Activated CD4-positive, alpha-beta T cell treated with anti-CD3 and anti-CD28 coated beads, Interleukin-2, amount 10 ng/mL, durations not matched to agents 24 days and 14 days (primary cell): ENCODE data around the gene QSOX2. TPM values are rescaled to one million over a fixed set of nuclear protein-coding genes. Genes with fewer than 3 reads are reported as not detected.
A peak's percentile ranks its signal among the peaks of the same experiment; 100 is the strongest.

ENCODE experiments used
- DNase-seq: peaks from one replicate; pipeline ENCODE4 v3.0.0; 2022
- H3K27ac Mint-ChIP-seq: one replicate; pipeline ENCODE4 v1.8.0; 2022; ENCODE audit warnings: mild to moderate bottlenecking, mixed read lengths
- H3K27me3 Mint-ChIP-seq: one replicate; pipeline ENCODE4 v1.8.0; 2022; ENCODE audit warnings: mixed read lengths
- H3K36me3 Mint-ChIP-seq: one replicate; pipeline ENCODE4 v1.8.0; 2022; ENCODE audit warnings: low read depth, mild to moderate bottlenecking, mixed read lengths
- H3K4me1 Mint-ChIP-seq: one replicate; pipeline ENCODE4 v1.8.0; 2021; ENCODE audit warnings: mixed read lengths
- H3K4me3 Mint-ChIP-seq: one replicate; pipeline ENCODE4 v1.8.0; 2022; ENCODE audit warnings: mild to moderate bottlenecking, moderate library complexity, mixed read lengths
- H3K9me3 Mint-ChIP-seq: one replicate; pipeline ENCODE4 v1.8.0; 2021; ENCODE audit warnings: mixed read lengths
- intact Hi-C: fragments of 100-400 bp; cut with micrococcal nuclease; formaldehyde crosslinking; loops from one replicate; pipeline ENCODE4 v1.15.1; 2023
- total RNA-seq: library from RNA; stranded (reverse); gene quantifications from 2 replicates; pipeline ENCODE4 v1.2.3, GENCODE V29; 2022

The QSOX2 gene
- total RNA-seq, 1 donor from 2014 or later: 28.0 TPM

DNA sequence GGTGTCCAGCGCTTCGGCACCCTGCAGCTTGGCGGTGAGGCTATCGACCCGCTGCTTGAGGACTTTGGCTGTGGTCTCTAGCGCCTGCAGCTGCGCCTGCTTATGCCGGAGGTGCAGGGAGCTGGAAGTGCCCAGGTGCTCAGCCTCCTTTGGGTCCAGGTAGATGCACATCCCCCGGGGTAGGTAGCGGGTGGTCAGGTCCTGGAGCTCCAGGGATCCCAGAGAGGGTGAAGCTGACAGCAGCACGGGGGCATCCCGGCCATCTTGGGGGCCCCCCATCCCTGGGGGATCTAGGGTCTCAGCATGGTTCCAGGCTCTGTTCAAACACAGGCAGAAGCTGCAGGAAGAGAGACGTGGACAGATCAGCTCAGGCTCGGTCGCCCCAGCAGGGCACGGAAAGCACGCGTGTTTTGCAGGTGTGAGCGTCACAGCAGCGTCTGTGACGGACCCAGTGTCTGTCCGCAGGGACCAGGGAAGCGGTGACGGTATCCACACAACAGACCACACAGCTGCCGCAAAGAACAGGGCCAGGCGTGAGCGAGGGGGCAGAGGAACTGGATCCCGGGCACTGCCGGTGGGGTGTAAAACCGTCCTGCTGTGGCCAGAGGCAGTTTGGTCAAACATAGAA is 40.9 kb upstream of the QSOX2 start:
- intact Hi-C loops: no loop called here
- no peak for DNase-seq
- Mint-ChIP-seq H3K27me3 (no peaks in the 10 kb centered on the region), H3K27ac (peak overlapping the region; percentile 16), H3K4me3 (no peak overlapping the region), H3K36me3 (no peaks in the 10 kb centered on the region), H3K9me3 (no peaks in the 10 kb centered on the region), H3K4me1 (peaks cover 5% of the 10 kb centered on the region)

DNA sequence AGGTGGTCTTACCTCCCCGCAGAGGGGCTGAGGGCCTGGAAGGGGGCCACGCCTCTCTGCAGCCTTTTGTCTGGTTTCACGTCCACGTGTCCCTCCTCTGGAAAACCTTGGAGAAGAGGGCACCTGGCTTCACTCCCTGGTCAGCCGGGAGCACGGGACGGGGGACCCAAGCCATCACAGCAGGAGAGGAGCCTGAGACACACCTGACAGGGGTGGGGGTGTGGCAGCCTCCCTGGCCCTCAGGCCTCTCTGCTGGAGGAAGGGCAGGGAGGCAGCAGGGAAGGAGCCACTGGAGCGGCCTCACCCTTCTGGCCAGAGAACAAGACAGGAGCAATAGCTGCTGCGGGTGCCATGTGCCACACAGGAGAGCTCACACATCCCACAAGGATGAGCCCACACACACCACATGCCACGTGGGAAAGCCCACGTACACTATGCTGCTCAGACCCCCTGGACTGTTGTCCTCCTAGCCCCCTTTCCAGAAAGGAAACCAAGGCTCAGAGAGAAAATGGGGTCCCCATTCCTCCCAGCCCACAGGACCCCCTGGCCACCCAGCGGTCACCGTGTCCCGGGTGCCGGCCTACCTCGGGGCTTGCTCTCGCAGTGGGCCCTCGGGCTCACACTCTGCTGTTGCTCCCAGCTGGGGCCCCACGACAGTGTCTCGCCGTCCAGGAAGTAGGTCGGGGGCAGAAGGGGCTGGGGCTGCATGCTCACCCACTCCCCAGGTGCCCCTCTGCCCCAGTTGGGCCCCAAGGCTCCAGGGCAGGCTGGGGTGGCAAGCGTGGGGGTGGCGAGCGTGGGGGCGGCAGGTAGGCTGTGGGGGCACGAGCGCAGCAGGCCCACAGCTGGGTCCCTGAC is 40.1 kb upstream of the QSOX2 start:
- intact Hi-C loops: no loop called here
- DNase-seq: no peak
- H3K4me3 Mint-ChIP-seq: no peak overlapping the region
- H3K27ac Mint-ChIP-seq: no peak overlapping the region
- peaks cover 5% of the 10 kb centered on the region for H3K4me1 Mint-ChIP-seq
- no peaks in the 10 kb centered on the region for H3K27me3 Mint-ChIP-seq
- no peaks in the 10 kb centered on the region for H3K9me3 Mint-ChIP-seq
- H3K36me3 Mint-ChIP-seq: no peaks in the 10 kb centered on the region

DNA sequence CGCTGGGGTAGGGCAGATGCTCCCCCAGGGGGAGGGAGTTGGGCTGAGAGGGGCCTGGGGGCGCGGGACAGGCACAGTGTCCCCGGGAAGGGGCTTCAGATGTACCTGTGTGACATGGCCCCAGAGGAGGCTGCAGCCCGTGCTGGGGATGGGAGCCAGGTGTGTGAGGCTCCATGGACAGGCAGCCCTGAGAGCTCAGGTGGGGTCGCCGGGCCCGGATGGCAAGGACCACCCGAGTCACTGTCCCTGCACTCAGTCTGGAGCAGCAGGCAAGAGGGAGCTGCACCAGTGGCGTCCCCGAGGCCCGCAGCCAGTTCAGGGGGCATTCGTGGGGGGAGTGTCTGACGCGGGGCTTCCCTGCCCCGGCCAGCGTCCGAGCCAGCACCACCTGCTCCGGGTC is 39.3 kb upstream of the QSOX2 start:
- Mint-ChIP-seq H3K4me3 (no peak overlapping the region), H3K27ac (no peak overlapping the region), H3K4me1 (peaks cover 5% of the 10 kb centered on the region), H3K27me3 (no peaks in the 10 kb centered on the region), H3K36me3 (no peaks in the 10 kb centered on the region), H3K9me3 (no peaks in the 10 kb centered on the region)
- DNase-seq: no peak
- intact Hi-C loops: no loop called here

DNA sequence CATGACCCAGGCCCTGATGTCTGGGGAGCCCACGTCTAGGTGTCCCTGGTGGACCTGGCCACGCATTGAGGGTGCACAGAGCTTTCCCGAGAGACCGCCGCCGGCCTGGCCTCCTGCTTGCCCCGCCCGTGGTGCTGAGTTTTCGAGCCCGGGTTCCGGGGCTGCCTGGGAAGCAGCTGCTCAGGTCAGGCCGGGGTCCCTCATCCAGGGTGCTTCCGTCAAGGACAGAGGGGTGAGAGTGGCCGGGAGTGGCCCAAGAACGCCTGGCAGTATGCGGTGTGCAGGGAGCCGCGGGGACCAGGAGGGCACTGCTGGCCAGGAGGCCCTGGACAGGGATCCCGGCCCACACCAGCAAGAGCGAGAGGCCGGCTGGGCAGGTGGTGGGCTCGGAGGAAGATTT is 38.7 kb upstream of the QSOX2 start:
- no peaks in the 10 kb centered on the region for H3K9me3 Mint-ChIP-seq
- H3K4me3 Mint-ChIP-seq: no peak overlapping the region
- peaks cover 5% of the 10 kb centered on the region for H3K4me1 Mint-ChIP-seq
- no peak for DNase-seq
- no peaks in the 10 kb centered on the region for H3K36me3 Mint-ChIP-seq
- H3K27ac Mint-ChIP-seq: no peak overlapping the region
- H3K27me3 Mint-ChIP-seq: no peaks in the 10 kb centered on the region
- intact Hi-C loops: no loop called here

- intact Hi-C loops: loop anchor here (1.0 kb wide), 1 partner anchor 113 kb away; no protein-coding TSS in a partner anchor
- H3K36me3 Mint-ChIP-seq: no peaks in the 10 kb centered on the region
- H3K27ac Mint-ChIP-seq: no peak overlapping the region
- peaks cover 5% of the 10 kb centered on the region for H3K4me1 Mint-ChIP-seq
- no peak overlapping the region for H3K4me3 Mint-ChIP-seq
- DNase-seq: peak; percentile 92
- no peaks in the 10 kb centered on the region for H3K9me3 Mint-ChIP-seq
- H3K27me3 Mint-ChIP-seq: no peaks in the 10 kb centered on the region
Observed at GRCh38 chr9:136283291-136284235, 38.0 kb upstream of the QSOX2 start.

- H3K27ac Mint-ChIP-seq: no peak overlapping the region
- peak; percentile 68 for DNase-seq
- no peak overlapping the region for H3K4me3 Mint-ChIP-seq
- intact Hi-C loops: no loop called here
- H3K4me1 Mint-ChIP-seq: peaks cover 5% of the 10 kb centered on the region
- no peaks in the 10 kb centered on the region for H3K9me3 Mint-ChIP-seq
- no peaks in the 10 kb centered on the region for H3K36me3 Mint-ChIP-seq
- H3K27me3 Mint-ChIP-seq: no peaks in the 10 kb centered on the region
Observed at GRCh38 chr9:136282272-136282861, 36.8 kb upstream of the QSOX2 start.

- Mint-ChIP-seq H3K27ac (no peak overlapping the region), H3K9me3 (no peaks in the 10 kb centered on the region), H3K4me1 (peaks cover 5% of the 10 kb centered on the region), H3K4me3 (no peak overlapping the region), H3K36me3 (no peaks in the 10 kb centered on the region), H3K27me3 (no peaks in the 10 kb centered on the region)
- no peak for DNase-seq
- intact Hi-C loops: no loop called here
Observed at GRCh38 chr9:136281421-136282271, 36.0 kb upstream of the QSOX2 start.

GRCh38 chr9:136280535-136281315 is 35.1 kb upstream of the QSOX2 start:
- no peaks in the 10 kb centered on the region for H3K9me3 Mint-ChIP-seq
- no peak overlapping the region for H3K4me3 Mint-ChIP-seq
- no peak overlapping the region for H3K27ac Mint-ChIP-seq
- no peaks in the 10 kb centered on the region for H3K36me3 Mint-ChIP-seq
- intact Hi-C loops: no loop called here
- no peaks in the 10 kb centered on the region for H3K27me3 Mint-ChIP-seq
- DNase-seq: no peak
- peaks cover 5% of the 10 kb centered on the region for H3K4me1 Mint-ChIP-seq

DNA sequence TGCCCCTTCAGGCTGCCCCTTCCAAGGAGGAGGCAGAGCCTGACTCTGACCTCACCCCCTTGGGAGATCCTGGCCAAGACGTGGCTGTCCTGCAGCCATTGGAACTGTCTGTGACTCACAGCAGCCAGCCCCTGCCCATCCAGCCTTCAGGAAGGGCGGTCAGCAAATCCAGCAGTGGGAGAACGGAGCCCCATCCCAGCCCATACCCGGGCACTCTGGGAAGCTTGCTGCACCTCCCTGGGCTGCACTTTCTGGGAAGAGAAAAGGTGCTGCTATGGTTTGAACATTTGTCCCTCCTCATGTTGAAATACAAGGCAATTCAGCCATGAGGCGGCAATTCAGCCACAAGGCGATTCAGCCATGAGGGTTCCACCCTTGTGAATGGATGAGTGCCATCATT is 33.9 kb upstream of the QSOX2 start:
- intact Hi-C loops: no loop called here
- no peak for DNase-seq
- Mint-ChIP-seq H3K4me1 (peaks cover 5% of the 10 kb centered on the region), H3K27me3 (no peaks in the 10 kb centered on the region), H3K4me3 (no peak overlapping the region), H3K27ac (no peak overlapping the region), H3K36me3 (no peaks in the 10 kb centered on the region), H3K9me3 (no peaks in the 10 kb centered on the region)

GRCh38 chr9:136278894-136279293 is 33.3 kb upstream of the QSOX2 start:
- H3K27ac Mint-ChIP-seq: no peak overlapping the region
- H3K9me3 Mint-ChIP-seq: no peaks in the 10 kb centered on the region
- H3K4me1 Mint-ChIP-seq: peaks cover 5% of the 10 kb centered on the region
- H3K4me3 Mint-ChIP-seq: no peak overlapping the region
- intact Hi-C loops: no loop called here
- H3K27me3 Mint-ChIP-seq: no peaks in the 10 kb centered on the region
- DNase-seq: no peak
- H3K36me3 Mint-ChIP-seq: no peaks in the 10 kb centered on the region

DNA sequence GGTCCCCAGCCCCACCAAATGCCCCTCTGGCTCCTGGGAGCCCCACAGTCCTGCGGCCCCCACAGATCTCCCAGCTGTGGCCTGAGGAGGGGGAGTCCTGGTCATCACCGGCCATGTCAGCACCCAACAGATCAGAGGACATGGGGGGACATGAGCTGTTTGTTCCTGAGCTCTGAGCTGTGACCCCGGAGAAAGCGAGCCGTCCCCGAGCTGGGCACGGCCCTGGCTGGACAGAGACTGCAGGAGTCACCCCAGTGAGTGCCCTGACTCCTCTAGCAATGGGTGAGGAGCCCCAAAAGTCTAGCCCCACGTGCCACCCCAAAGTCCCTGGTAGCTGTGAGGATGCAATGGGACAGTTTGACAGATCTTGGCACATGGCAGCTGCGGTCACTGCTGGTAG is 32.6 kb upstream of the QSOX2 start:
- no peaks in the 10 kb centered on the region for H3K4me1 Mint-ChIP-seq
- H3K36me3 Mint-ChIP-seq: no peaks in the 10 kb centered on the region
- H3K27ac Mint-ChIP-seq: no peak overlapping the region
- DNase-seq: no peak
- no peaks in the 10 kb centered on the region for H3K27me3 Mint-ChIP-seq
- intact Hi-C loops: no loop called here
- H3K4me3 Mint-ChIP-seq: no peak overlapping the region
- H3K9me3 Mint-ChIP-seq: no peaks in the 10 kb centered on the region

DNA sequence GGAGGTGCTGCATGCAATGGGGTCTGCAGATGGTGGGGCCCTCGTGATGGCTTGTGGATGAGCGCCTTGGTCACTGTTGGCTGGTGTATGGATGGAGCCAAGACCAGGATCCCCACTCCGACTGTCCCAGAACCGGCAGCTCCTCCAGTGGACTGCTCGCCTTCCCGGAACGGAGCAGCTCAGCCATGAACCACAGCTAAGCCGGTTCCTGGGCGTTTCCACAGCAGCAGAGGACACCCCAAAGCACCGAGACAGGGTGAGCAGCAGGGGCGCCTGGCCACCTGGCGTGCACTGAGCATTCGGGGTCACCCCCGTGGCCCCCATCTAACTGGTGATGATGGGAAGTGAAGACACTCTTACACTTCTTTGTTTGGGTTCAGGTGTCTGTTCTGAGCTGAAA is 32.1 kb upstream of the QSOX2 start:
- Mint-ChIP-seq H3K4me1 (no peaks in the 10 kb centered on the region), H3K9me3 (no peaks in the 10 kb centered on the region), H3K36me3 (no peaks in the 10 kb centered on the region), H3K4me3 (no peak overlapping the region), H3K27ac (no peak overlapping the region), H3K27me3 (no peaks in the 10 kb centered on the region)
- no peak for DNase-seq
- intact Hi-C loops: no loop called here
